ENCODE measurements around the gene MARK3.
A peak's percentile ranks its signal among the peaks of the same experiment; 100 is the strongest.

MARK3 gene

GRCh38 chr14:103492156-103492925, 107.1 kb downstream of the MARK3 start:
- no peak for TF ChIP-seq Cebpa-rat (IDR thresholded peaks at IDR 0.05)
- Histone ChIP-seq H3K4me2 (no peak overlapping the region), H4K20me1 (no peaks in the 10 kb centered on the region), H3K9ac (no peak overlapping the region), H3K27me3 (no peaks in the 10 kb centered on the region), H3K27ac (no peak overlapping the region), H3K36me3 (peaks cover 98% of the 10 kb centered on the region), H3K4me1 (no peaks in the 10 kb centered on the region), H3K4me3 (no peak overlapping the region), H3K9me3 (no peaks in the 10 kb centered on the region)

GRCh38 chr14:103495854-103496253, 110.6 kb downstream of the MARK3 start:
- no peak overlapping the region for H3K4me3 ChIP-seq
- H3K9ac ChIP-seq, result no peak overlapping the region
- peaks cover 88% of the 10 kb centered on the region for H3K36me3 ChIP-seq
- no peaks in the 10 kb centered on the region for H3K27me3 ChIP-seq
- H4K20me1 ChIP-seq, result 0 out of 2 replicates have a peak, but pooled peaks cover 5% of the 10 kb centered on the region
- H3K4me2 ChIP-seq, result no peak overlapping the region
- no peak overlapping the region for H3K27ac ChIP-seq
- no peaks in the 10 kb centered on the region for H3K9me3 ChIP-seq
- TF ChIP-seq Cebpa-rat (IDR thresholded peaks at IDR 0.05), result no peak
- H3K4me1 ChIP-seq, result peaks cover 16% of the 10 kb centered on the region

GRCh38 chr14:103496776-103497175, 111.6 kb downstream of the MARK3 start:
- peaks cover 84% of the 10 kb centered on the region for H3K36me3 ChIP-seq
- H4K20me1 ChIP-seq, result 0 out of 2 replicates have a peak, but pooled peaks cover 5% of the 10 kb centered on the region
- H3K27ac ChIP-seq, result no peak overlapping the region
- H3K4me2 ChIP-seq, result no peak overlapping the region
- H3K27me3 ChIP-seq, result no peaks in the 10 kb centered on the region
- H3K9ac ChIP-seq, result no peak overlapping the region
- peaks cover 26% of the 10 kb centered on the region for H3K4me1 ChIP-seq
- no peaks in the 10 kb centered on the region for H3K9me3 ChIP-seq
- no peak for TF ChIP-seq Cebpa-rat (IDR thresholded peaks at IDR 0.05)
- H3K4me3 ChIP-seq, result no peak overlapping the region

- Histone ChIP-seq H3K4me2 (peak overlapping the region; percentile 84; the same call in 1 of the 2 replicates), H3K9me3 (no peaks in the 10 kb centered on the region), H3K27ac (no peak overlapping the region), H3K4me1 (peaks cover 48% of the 10 kb centered on the region), H4K20me1 (0 out of 2 replicates have a peak, but pooled peaks cover 5% of the 10 kb centered on the region), H3K36me3 (peaks cover 80% of the 10 kb centered on the region), H3K4me3 (no peak overlapping the region), H3K27me3 (no peaks in the 10 kb centered on the region), H3K9ac (no peak overlapping the region)
- no peak for TF ChIP-seq Cebpa-rat (IDR thresholded peaks at IDR 0.05)
Observed at GRCh38 chr14:103499709-103500108, 114.5 kb downstream of the MARK3 start.

GRCh38 chr14:103500148-103500990, 115.2 kb downstream of the MARK3 start:
- TF ChIP-seq Cebpa-rat (IDR thresholded peaks at IDR 0.05), result no peak
- peak overlapping the region; percentile 70 for H3K27ac ChIP-seq
- 0 out of 2 replicates have a peak, but pooled peaks cover 5% of the 10 kb centered on the region for H4K20me1 ChIP-seq
- H3K9ac ChIP-seq, result peak overlapping the region; percentile 46
- peak overlapping the region; percentile 84 for H3K4me2 ChIP-seq
- H3K36me3 ChIP-seq, result peaks cover 80% of the 10 kb centered on the region
- H3K4me3 ChIP-seq, result no peak overlapping the region
- H3K4me1 ChIP-seq, result peaks cover 48% of the 10 kb centered on the region
- H3K9me3 ChIP-seq, result no peaks in the 10 kb centered on the region
- no peaks in the 10 kb centered on the region for H3K27me3 ChIP-seq

- H3K4me2 ChIP-seq, result peak overlapping the region; percentile 84
- H4K20me1 ChIP-seq, result 0 out of 2 replicates have a peak, but pooled peaks cover 5% of the 10 kb centered on the region
- no peak for TF ChIP-seq Cebpa-rat (IDR thresholded peaks at IDR 0.05)
- H3K27me3 ChIP-seq, result no peaks in the 10 kb centered on the region
- H3K36me3 ChIP-seq, result peaks cover 80% of the 10 kb centered on the region
- peak overlapping the region; percentile 48 for H3K4me3 ChIP-seq
- H3K9ac ChIP-seq, result peak overlapping the region; percentile 46
- peak overlapping the region; percentile 70 for H3K27ac ChIP-seq
- peaks cover 52% of the 10 kb centered on the region for H3K4me1 ChIP-seq
- no peaks in the 10 kb centered on the region for H3K9me3 ChIP-seq
Observed at GRCh38 chr14:103501041-103501870, 116.0 kb downstream of the MARK3 start.

GRCh38 chr14:103501921-103502669, 116.9 kb downstream of the MARK3 start:
- H3K4me1 ChIP-seq, result peaks cover 57% of the 10 kb centered on the region

GRCh38 chr14:103502877-103503276, 117.7 kb downstream of the MARK3 start:
- TF ChIP-seq Cebpa-rat (IDR thresholded peaks at IDR 0.05), result no peak
- Histone ChIP-seq H3K4me1 (peaks cover 60% of the 10 kb centered on the region), H3K27ac (peak overlapping the region; percentile 70), H3K27me3 (no peaks in the 10 kb centered on the region), H3K4me3 (no peak overlapping the region), H3K36me3 (peaks cover 69% of the 10 kb centered on the region), H4K20me1 (0 out of 2 replicates have a peak, but pooled peaks cover 5% of the 10 kb centered on the region), H3K9me3 (no peaks in the 10 kb centered on the region), H3K4me2 (peak overlapping the region; percentile 84), H3K9ac (peak overlapping the region; percentile 43; the same call in 1 of the 2 replicates)

More at GRCh38 chr14:103501921-103502669, 116.9 kb downstream of the MARK3 start:
- H4K20me1 ChIP-seq, result 0 out of 2 replicates have a peak, but pooled peaks cover 5% of the 10 kb centered on the region
- peaks cover 73% of the 10 kb centered on the region for H3K36me3 ChIP-seq
- peak overlapping the region; percentile 48 for H3K4me3 ChIP-seq
- peak overlapping the region; percentile 84 for H3K4me2 ChIP-seq
- no peaks in the 10 kb centered on the region for H3K9me3 ChIP-seq
- H3K27me3 ChIP-seq, result no peaks in the 10 kb centered on the region
- TF ChIP-seq Cebpa-rat (IDR thresholded peaks at IDR 0.05), result no peak
- peak overlapping the region; percentile 70 for H3K27ac ChIP-seq
- H3K9ac ChIP-seq, result peak overlapping the region; percentile 46
